ENCODE measurements around the gene PTGES. TPM values are rescaled to one million over a fixed set of nuclear protein-coding genes. Genes with fewer than 3 reads are reported as not detected.

The PTGES gene
- total RNA-seq, 1 donor from 2014 or later: 1.9 TPM

GRCh38 chr9:129724456-129725190, 28.2 kb downstream of the PTGES start:
- no peak for DNase-seq
- Histone ChIP-seq H3K27me3 (ENCODE audit: low read depth) (peaks cover 21% of the 10 kb centered on the region), H3K4me3 (no peak overlapping the region), H3K36me3 (no peaks in the 10 kb centered on the region), H3K4me1 (peaks cover 14% of the 10 kb centered on the region), H3K27ac (replicated peaks) (no peak overlapping the region), H3K9me3 (replicated peaks) (no peaks in the 10 kb centered on the region)
- TF ChIP-seq CTCF (IDR thresholded peaks at IDR 0.05; ENCODE audit: borderline replicate concordance): no peak
- intact Hi-C loops (cut with micrococcal nuclease): no loop called here

GRCh38 chr9:129722913-129723312, 29.9 kb downstream of the PTGES start:
- peaks cover 16% of the 10 kb centered on the region for H3K27me3 ChIP-seq (ENCODE audit: low read depth)
- no peaks in the 10 kb centered on the region for H3K9me3 ChIP-seq (replicated peaks)
- intact Hi-C loops (cut with micrococcal nuclease): no loop called here
- DNase-seq: no peak
- H3K36me3 ChIP-seq: no peaks in the 10 kb centered on the region
- H3K4me3 ChIP-seq: no peak overlapping the region
- no peak overlapping the region for H3K27ac ChIP-seq (replicated peaks)
- TF ChIP-seq CTCF (IDR thresholded peaks at IDR 0.05; ENCODE audit: borderline replicate concordance): no peak
- H3K4me1 ChIP-seq: peaks cover 14% of the 10 kb centered on the region

- DNase-seq: no peak
- H3K9me3 ChIP-seq (replicated peaks): no peaks in the 10 kb centered on the region
- intact Hi-C loops (cut with micrococcal nuclease): no loop called here
Observed at GRCh38 chr9:129720865-129721545, 31.8 kb downstream of the PTGES start.

GRCh38 chr9:129720181-129720864, 32.5 kb downstream of the PTGES start:
- H3K4me3 ChIP-seq: no peak overlapping the region

More at GRCh38 chr9:129720865-129721545, 31.8 kb downstream of the PTGES start:
- no peak overlapping the region for H3K27ac ChIP-seq (replicated peaks)
- no peaks in the 10 kb centered on the region for H3K36me3 ChIP-seq
- H3K27me3 ChIP-seq (ENCODE audit: low read depth): peaks cover 15% of the 10 kb centered on the region
- H3K4me1 ChIP-seq: peaks cover 11% of the 10 kb centered on the region
- no peak overlapping the region for H3K4me3 ChIP-seq
- no peak for TF ChIP-seq CTCF (IDR thresholded peaks at IDR 0.05; ENCODE audit: borderline replicate concordance)

More at GRCh38 chr9:129720181-129720864, 32.5 kb downstream of the PTGES start:
- no peak overlapping the region for H3K27ac ChIP-seq (replicated peaks)
- no peak for TF ChIP-seq CTCF (IDR thresholded peaks at IDR 0.05; ENCODE audit: borderline replicate concordance)
- peaks cover 8% of the 10 kb centered on the region for H3K4me1 ChIP-seq
- no peaks in the 10 kb centered on the region for H3K36me3 ChIP-seq
- no peaks in the 10 kb centered on the region for H3K9me3 ChIP-seq (replicated peaks)
- intact Hi-C loops (cut with micrococcal nuclease): no loop called here
- DNase-seq: no peak
- H3K27me3 ChIP-seq (ENCODE audit: low read depth): peaks cover 15% of the 10 kb centered on the region

Data from left ventricle myocardium inferior (tissue), 1 donor.